LoVo (cell line): ENCODE data around the gene TSSC4.
"Not testable (repeated sequence)": the region's sequence is repeated elsewhere in the genome, so short reads cannot be mapped to it uniquely, and the experiment has no call there.

ENCODE experiments used
- DNase-seq: peaks from one replicate; pipeline ENCODE4 v3.0.0-alpha.2; 2016; ENCODE audit warnings: low spot score

TSSC4 gene

GRCh38 chr11:2400069-2400761 is at the start of gene TSSC4:
TSS of gene TSSC4 (plus strand) at chr11:2400750. CDS start at chr11:2402634, 1,884 bp downstream.
- peak; percentile 100 for DNase-seq

DNA sequence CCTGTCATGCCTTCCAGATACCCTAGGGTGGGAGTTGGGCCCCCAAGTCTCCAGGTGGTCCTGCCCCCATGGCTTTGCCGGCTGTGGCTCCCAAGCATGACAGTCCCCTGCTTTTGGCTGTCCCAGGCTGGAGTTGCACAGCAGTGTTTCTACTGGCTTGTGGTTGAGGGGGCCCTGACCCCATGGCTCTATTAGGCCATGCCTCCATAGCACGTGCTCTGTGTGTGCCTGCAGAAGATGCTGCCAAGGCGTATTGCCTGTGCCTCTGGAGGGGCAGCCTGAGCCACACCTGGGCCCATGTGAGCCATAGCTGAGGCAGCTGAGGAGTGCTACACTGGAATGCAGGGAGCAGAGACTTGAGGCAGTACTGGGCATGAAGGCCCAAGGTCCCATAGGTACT is 48.8 kb upstream of the TSSC4 start:
- DNase-seq, result no peak

GRCh38 chr11:2352420-2352819 is 48.1 kb upstream of the TSSC4 start:
- DNase-seq, result no peak

- DNase-seq, result no peak
These were observed 45.4 kb upstream of the TSSC4 start for GRCh38 chr11:2355000-2355644.

DNA sequence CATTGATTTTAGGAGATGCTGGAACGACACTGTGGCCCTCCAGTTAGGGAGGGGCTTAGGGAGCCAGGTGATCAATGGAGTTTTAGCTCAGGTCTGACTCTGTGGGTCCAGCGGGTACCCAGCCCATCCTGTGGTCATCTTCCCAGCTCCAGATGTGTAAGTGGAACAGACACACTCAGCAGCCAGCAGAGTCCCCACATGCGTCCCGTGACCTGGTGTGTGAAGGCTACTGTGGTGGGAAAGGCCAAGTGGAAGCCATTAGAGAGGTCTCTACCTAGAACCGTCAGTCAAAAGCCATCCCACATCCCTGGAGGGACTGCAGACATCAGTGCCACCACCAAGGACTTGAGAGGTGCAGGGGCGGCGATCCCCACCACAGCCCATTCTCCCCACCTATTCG is 43.3 kb upstream of the TSSC4 start:
- no peak for DNase-seq

DNA sequence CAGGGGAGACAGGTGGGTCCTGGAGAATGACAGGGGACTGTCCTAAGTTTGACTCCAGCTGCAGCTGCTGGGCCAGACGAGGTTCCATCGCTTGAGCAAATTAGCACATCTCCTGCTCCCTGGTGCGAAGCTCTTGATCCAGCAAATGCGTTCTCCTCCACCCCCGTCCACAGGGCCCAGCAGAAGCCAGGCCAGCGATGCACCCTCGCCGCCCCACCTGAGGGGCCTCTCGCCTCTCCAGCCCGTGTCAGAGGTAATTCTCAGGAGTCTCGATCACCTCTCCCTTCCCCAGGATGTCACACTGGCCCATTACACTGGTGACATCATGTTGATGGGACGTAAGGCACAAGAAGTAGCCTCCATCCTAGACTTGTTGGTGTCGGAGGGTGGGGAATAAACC is 42.9 kb upstream of the TSSC4 start:
- DNase-seq, result not testable (repeated sequence)

DNA sequence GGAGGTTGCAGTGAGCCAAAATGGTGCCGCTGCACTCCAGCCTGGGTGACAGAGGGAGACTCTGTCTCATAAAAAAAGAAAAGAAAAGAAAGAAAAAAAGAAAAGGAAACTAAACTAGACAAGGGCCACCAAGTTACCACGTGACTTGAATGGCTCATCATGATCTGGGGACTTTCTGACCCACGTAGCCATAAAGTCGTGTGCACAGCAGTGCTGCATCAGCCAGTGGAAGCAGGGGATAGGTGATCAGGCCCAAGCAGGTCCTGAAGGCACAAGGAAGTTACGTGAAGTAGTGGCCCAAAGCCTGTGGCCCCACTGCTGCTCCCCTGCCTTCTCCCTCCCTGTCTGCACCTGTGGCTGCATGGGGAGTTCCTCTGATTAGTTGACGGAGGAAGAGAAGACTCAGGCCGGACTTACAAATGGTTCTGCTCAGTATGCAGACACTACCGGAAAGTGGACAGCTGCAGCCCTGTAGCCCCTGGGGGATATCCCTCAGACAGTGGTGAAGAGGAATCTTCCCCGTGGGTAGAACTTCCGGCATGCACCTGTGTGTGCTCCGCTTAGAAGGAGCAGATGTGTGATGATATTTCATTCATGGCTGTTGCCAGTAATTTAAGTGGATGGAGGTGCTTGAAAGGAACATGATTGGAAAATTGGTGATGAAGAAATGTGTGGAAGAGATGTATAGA is 41.7 kb upstream of the TSSC4 start:
- DNase-seq, result no peak

GRCh38 chr11:2359557-2359956 is 41.0 kb upstream of the TSSC4 start:
- no peak for DNase-seq

- DNase-seq, result no peak
These were observed 40.4 kb upstream of the TSSC4 start for GRCh38 chr11:2360081-2360642.

- DNase-seq, result no peak
These were observed 39.0 kb upstream of the TSSC4 start for GRCh38 chr11:2361565-2361964.

DNA sequence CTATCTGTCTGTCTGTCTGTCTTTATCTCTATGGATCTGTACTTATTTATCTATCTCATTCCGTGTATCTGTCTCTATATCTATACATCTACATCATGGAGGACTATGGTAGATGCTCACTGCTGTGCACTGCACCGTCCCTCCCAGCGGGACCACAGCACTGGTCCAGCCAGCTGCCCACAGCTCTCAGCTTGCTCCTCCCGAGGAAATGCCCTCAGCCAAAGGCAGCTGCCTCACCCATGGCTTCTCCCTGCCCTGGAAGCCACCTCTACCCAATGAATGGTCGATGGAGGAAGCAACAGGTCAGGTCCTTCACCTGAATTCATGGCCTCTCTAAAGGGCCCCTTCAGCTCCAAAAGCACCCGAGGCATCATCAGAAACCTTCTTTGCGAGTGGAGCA is 38.1 kb upstream of the TSSC4 start:
- no peak for DNase-seq

DNA sequence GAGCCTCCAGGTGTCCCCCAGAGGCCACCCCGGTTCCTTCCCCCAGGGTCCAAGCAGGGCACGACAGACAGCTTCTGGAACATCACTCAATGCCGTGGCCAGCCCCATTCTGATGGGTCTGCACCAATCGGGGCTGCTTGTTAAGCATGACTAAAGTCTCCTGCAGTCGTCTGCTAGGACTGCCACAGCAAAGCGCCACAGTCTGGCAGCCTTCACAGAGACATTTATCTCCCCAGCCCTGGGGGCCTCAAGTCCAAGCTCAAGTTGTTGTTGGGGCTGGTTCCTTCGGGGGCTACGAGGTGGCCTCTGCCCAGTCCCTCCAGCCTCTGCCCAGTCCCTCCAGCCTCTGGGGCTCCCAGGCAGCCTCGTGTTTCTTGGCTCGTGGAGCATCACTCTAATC is 37.4 kb upstream of the TSSC4 start:
- DNase-seq, result no peak

- no peak for DNase-seq
These were observed 36.8 kb upstream of the TSSC4 start for GRCh38 chr11:2363577-2364370.

- not testable (repeated sequence) for DNase-seq
These were observed 36.2 kb upstream of the TSSC4 start for GRCh38 chr11:2364386-2364785.

GRCh38 chr11:2365571-2366210 is 34.9 kb upstream of the TSSC4 start:
- no peak for DNase-seq

DNA sequence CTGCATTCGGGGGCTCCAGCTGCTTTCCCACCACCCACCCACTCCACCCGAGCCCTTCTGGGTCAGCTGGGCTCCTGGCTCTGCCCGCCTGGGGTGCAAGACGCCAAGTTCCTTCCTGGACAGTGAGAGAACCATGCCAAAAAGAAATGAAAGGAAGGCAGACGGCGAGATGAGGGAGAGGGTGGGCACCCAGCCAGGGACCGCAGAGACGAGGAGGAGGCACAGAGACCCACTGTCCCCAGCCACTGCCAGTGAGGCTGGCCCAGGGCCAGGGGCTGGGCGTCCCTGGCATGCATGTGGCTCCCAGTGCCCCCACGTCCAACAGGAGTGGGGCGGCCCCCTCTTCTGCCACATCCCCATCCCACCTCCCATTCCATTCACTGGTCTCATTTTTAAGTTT is 34.3 kb upstream of the TSSC4 start:
- DNase-seq, result no peak

DNA sequence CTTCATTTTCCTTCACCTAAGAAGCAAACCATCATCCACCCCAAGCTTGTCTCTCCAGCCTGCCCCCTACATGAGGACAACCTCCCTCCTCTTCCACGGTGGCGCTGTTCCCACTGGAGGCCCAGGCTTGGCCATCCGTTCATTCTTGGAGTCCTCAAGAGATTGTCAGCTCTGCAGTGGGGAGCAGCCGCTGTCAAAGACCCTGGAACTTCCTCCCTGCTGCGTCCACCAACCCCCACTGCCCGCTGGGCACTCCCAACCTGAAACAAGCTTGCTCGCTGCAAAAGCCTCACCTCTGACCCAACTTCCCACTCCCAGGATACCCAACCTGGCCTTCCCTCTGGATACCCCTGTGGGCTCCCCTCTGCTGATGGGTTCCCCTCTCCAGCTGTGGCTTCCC is 33.8 kb upstream of the TSSC4 start:
- DNase-seq, result no peak

DNA sequence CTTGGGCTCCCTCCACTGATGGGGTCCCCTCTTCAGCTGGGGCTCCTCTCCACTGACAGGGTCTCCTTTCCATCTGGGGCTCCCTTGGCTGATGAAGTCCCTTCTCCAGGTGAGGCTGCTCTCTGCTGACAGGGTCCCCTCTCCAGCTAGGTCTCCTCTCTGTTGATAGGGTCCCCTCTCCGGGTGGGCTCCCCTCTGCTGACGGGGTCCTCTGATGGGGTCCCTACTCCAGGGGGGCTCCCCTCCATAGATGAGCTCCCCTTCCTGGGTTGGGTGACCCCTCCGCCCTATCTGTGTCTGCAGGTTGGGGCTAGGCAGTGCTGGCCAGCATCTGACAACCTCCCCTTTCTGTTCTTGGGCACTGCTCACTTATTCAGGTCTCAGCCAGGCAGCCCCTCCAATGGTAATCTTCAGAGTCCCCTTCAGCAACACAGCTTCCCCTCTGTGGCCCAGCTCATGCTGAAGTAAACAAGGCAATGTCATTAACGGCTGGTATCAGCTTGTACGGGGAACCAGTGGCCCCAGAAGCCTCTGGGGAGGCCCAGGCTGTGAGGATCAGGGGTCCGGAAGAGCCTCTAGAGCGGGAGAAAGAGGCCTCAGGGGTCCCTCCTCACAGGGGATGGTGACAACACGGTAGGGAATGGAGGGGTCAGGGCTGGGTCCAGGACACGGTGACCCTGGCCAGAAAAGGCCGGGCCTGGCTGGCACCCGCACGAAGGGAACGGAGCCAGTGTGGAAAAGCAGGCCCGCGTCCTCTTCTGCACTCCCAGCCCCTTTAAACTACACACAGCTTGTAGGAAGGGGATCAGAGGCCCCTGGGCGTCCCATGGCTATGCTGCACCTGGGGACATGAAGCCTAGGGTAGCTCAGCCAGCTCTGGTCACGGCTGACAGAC is 33.0 kb upstream of the TSSC4 start:
- no peak for DNase-seq

- no peak for DNase-seq
These were observed 32.2 kb upstream of the TSSC4 start for GRCh38 chr11:2368178-2368850.

DNA sequence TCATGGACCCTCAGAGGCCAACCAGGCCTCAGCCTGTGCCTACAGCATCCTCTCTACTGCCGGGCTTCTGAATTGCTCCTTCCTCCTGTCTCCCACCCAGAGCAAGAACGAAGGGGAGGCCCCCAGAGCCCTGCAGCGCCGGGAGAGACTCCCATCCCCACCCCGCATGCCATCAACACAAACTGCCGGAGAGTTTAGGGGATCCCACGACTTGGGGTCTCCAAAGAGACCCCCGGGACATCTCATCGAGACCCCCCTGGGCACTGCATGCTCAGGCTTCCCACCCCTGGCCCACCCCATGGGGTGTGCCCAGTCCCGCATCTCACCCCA is 31.7 kb upstream of the TSSC4 start:
- DNase-seq, result no peak
